ENCODE data around the gene GP1BA. TPM values are rescaled to one million over a fixed set of nuclear protein-coding genes. Genes with fewer than 3 reads are reported as not detected.

Gene GP1BA
- total RNA-seq, 1 experiment from 2014 or later = not detected

DNA sequence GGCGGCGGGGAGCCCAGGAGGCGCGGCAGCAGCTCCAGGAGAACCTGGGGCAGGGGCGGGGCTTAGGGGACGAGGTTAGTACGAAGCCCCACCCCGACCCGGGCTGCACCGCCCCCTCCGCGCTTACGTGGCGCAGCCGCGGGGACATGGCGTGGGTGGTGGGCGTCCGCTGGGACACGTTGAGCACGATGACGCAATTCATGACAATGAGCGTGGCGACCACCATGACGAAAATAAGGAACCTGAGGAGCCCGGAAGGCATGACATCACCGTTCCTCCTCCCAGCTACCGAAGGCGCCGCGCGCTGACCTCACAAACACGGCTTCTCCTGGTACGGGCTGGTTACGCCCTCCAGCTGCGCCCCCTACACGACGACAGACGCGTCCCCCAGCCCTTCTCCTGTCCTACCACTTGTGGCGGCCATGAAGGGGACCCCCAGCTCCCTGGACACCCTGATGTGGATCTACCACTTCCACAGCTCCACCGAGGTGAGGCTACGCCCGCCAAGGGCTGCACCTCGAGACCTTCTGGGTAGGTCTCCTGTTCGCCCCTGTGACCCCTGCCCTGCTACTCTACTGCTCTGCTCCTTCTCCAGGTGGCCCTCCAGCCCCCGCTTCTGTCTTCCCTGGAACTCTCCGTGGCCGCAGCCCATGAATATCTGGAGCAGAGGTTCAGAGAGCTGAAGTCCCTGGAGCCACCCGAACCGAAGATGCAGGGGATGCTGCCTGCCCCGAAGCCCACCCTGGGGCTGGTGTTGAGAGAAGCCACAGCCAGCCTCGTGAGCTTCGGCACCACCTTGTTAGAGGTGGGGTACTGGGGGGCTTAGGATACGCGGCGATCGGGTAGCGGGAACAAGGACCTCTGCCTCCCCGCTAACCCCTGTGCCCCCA, 32.5 kb upstream of the GP1BA start, which contains the start of gene C17orf107:
Gene C17orf107, plus strand, starts transcription at position 196 of the 890 bp plus-strand sequence. Its CDS starts 227 bp downstream, at position 423.
- Histone ChIP-seq H3K36me3 (ENCODE audit: insufficient read depth, low read length, poor library complexity, severe bottlenecking) (peaks cover 16% of the 10 kb centered on the region), H3K27ac (ENCODE audit: low read depth, low read length, poor library complexity, severe bottlenecking) (peak within 1 kb of the TSS; percentile 89), H3K27me3 (replicated peaks; ENCODE audit: insufficient read depth, low read depth, low read length, poor library complexity) (no peaks in the 10 kb centered on the region), H3K4me1 (ENCODE audit: insufficient read depth, low read length, poor library complexity, severe bottlenecking) (peaks cover 13% of the 10 kb centered on the region), H3K4me3 (ENCODE audit: low read depth, low read length, poor library complexity, severe bottlenecking) (peak within 1 kb of the TSS; percentile 52), H3K9me3 (ENCODE audit: low read depth, low read length, poor library complexity, severe bottlenecking) (no peaks in the 10 kb centered on the region)
- ChIA-PET CTCF (interaction anchor here (0.6 to 1.2 kb wide), 4 partner anchors 22 to 333 kb away, joined by 3 to 4 read pairs (median 3); no protein-coding TSS in a partner anchor), POLR2A (ENCODE audit: low non-redundant PET) (no interaction called here)
- peak; percentile 91 for DNase-seq (ENCODE audit: low spot score)
- intact Hi-C loops (cut with micrococcal nuclease; ENCODE audit: unreplicated experiment) = loop anchor here (5.0 kb wide), 1 partner anchor 167 kb away; the partner anchor contains the start of gene MED11
- BruUV-seq (replicated peaks) = no TSS peak
- TF ChIP-seq, protein P1, sequence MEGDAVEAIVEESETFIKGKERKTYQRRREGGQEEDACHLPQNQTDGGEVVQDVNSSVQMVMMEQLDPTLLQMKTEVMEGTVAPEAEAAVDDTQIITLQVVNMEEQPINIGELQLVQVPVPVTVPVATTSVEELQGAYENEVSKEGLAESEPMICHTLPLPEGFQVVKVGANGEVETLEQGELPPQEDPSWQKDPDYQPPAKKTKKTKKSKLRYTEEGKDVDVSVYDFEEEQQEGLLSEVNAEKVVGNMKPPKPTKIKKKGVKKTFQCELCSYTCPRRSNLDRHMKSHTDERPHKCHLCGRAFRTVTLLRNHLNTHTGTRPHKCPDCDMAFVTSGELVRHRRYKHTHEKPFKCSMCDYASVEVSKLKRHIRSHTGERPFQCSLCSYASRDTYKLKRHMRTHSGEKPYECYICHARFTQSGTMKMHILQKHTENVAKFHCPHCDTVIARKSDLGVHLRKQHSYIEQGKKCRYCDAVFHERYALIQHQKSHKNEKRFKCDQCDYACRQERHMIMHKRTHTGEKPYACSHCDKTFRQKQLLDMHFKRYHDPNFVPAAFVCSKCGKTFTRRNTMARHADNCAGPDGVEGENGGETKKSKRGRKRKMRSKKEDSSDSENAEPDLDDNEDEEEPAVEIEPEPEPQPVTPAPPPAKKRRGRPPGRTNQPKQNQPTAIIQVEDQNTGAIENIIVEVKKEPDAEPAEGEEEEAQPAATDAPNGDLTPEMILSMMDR (conservative IDR thresholded peaks at IDR 0.05; ENCODE audit: low read depth, low read length) = no peak
- TF ChIP-seq EZH2 (IDR thresholded peaks at IDR 0.05; ENCODE audit: borderline replicate concordance, low read depth, low read length, poor library complexity, severe bottlenecking) = no peak

DNA sequence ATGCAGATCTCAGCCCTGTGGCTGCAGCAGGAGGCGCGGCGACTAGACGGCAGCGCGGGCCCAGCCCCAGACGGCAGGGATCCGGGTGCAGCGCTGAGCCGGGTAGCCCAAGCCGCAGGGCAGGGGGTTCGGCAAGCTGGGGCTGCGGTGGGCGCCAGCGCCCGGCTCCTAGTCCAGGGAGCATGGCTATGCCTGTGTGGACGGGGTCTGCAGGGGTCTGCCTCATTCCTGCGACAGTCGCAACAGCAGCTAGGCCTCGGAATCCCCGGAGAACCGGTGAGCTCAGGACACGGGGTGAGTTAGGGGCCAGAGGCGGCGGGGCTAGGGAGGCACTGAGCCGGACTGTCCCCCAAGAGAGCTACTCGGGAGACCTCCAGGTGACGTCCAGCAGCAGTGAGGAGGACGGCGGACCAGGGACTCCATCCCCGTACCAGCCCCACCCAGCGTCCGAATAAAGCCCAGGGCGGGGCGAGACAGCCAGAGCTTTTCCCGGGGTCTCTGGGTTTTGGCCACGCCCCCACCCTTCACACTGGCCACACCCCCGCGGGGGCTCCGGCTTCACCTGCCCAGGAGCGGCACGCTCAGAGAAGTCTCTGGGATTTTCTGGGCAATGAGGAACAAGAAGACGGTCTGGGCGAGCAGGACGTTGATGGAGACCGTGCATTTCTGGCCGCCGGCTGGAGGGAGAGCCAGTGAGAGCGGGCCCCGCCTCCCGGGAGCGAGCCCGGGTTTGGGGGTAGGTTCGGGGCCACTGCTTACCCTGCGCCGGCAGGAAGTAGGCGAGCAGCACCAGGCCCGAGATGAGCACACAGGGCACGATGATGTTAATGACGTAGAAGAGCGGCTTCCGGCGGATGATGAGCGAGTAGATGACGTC, 31.6 kb upstream of the GP1BA start:
- Histone ChIP-seq H3K4me3 (ENCODE audit: low read depth, low read length, poor library complexity, severe bottlenecking) (peak overlapping the region; percentile 52), H3K4me1 (ENCODE audit: insufficient read depth, low read length, poor library complexity, severe bottlenecking) (peaks cover 13% of the 10 kb centered on the region), H3K36me3 (ENCODE audit: insufficient read depth, low read length, poor library complexity, severe bottlenecking) (peaks cover 7% of the 10 kb centered on the region), H3K27me3 (replicated peaks; ENCODE audit: insufficient read depth, low read depth, low read length, poor library complexity) (no peaks in the 10 kb centered on the region), H3K27ac (ENCODE audit: low read depth, low read length, poor library complexity, severe bottlenecking) (peak overlapping the region; percentile 89), H3K9me3 (ENCODE audit: low read depth, low read length, poor library complexity, severe bottlenecking) (no peaks in the 10 kb centered on the region)
- ChIA-PET POLR2A (ENCODE audit: low non-redundant PET) (no interaction called here), CTCF (no interaction called here)
- BruUV-seq (replicated peaks) = no TSS peak
- TF ChIP-seq EZH2 (IDR thresholded peaks at IDR 0.05; ENCODE audit: borderline replicate concordance, low read depth, low read length, poor library complexity, severe bottlenecking) = no peak
- TF ChIP-seq, protein P1 (conservative IDR thresholded peaks at IDR 0.05; ENCODE audit: low read depth, low read length) = no peak
- intact Hi-C loops (cut with micrococcal nuclease; ENCODE audit: unreplicated experiment) = loop anchor here (5.0 kb wide), 1 partner anchor 168 kb away; the partner anchor contains the start of gene MED11
- DNase-seq (ENCODE audit: low spot score) = no peak

DNA sequence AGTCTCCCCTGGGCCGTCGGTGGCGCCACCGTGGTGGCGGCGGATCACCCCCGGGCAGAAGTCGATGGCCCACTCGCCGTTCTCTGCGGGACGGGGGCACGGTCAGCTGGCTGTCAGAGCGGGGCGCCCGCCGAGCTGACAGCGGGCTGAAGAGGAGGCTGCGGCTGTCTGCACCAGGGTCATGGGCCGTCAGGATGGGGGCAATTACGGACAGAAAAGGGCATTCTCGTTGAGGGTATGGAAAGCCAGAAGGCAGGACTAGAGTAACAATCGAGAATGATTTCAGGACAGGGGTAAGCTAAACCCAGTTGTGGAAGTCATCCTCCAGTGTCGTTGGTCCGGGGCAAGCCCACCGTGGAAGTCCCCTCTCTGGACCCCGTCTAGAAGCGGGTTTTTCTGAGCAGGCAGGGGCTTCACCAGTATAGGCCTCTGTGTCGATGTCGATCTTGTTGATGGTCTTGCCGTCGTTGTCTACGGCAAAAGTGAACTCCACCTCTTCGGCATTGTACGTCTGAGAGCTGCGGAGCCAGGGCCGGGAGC, 30.9 kb upstream of the GP1BA start:
- TF ChIP-seq, protein P1 (conservative IDR thresholded peaks at IDR 0.05; ENCODE audit: low read depth, low read length) = no peak
- TF ChIP-seq EZH2 (IDR thresholded peaks at IDR 0.05; ENCODE audit: borderline replicate concordance, low read depth, low read length, poor library complexity, severe bottlenecking) = no peak
- TSS peak; percentile 13 for BruUV-seq (replicated peaks)
- Histone ChIP-seq H3K4me1 (ENCODE audit: insufficient read depth, low read length, poor library complexity, severe bottlenecking) (peaks cover 13% of the 10 kb centered on the region), H3K36me3 (ENCODE audit: insufficient read depth, low read length, poor library complexity, severe bottlenecking) (peaks cover 5% of the 10 kb centered on the region), H3K4me3 (ENCODE audit: low read depth, low read length, poor library complexity, severe bottlenecking) (no peak overlapping the region), H3K9me3 (ENCODE audit: low read depth, low read length, poor library complexity, severe bottlenecking) (no peaks in the 10 kb centered on the region), H3K27me3 (replicated peaks; ENCODE audit: insufficient read depth, low read depth, low read length, poor library complexity) (no peaks in the 10 kb centered on the region), H3K27ac (ENCODE audit: low read depth, low read length, poor library complexity, severe bottlenecking) (no peak overlapping the region)
- POLR2A ChIA-PET (ENCODE audit: low non-redundant PET) = no interaction called here
- intact Hi-C loops (cut with micrococcal nuclease; ENCODE audit: unreplicated experiment) = loop anchor here (5.0 kb wide), 1 partner anchor 169 kb away; the partner anchor contains the start of gene MED11
- CTCF ChIA-PET = no interaction called here
- no peak for DNase-seq (ENCODE audit: low spot score)
